Lung (tissue), 12 donors: ENCODE results near the gene MEST. TPM values are rescaled to one million over a fixed set of nuclear protein-coding genes. Genes with fewer than 3 reads are reported as not detected.
A peak's percentile ranks its signal among the peaks of the same experiment; 100 is the strongest.

Experiments
- ATAC-seq: fragments of 200-7000 bp; cut with Tn5 transposase; one replicate; pipeline ENCODE4 v1.9.1; 2020; ENCODE audit warnings: moderate number of reproducible peaks; ENCODE audit not compliant: insufficient read depth, low FRiP score
- DNase-seq, 3 donors: peaks; one replicate each; pipeline ENCODE4 v3.0.0-alpha.2; 2013 to 2017
- H3K27ac ChIP-seq, 2 donors: one replicate each; pipeline ENCODE4 v1.5.1; 2013; ENCODE audit warnings: mild to moderate bottlenecking in 2 of 2, moderate library complexity in 2 of 2, control low read depth in 1 of 2, inconsistent platforms in 1 of 2, low read depth in 1 of 2, low read length in 1 of 2
- H3K27me3 ChIP-seq, 3 donors: one replicate each; pipeline ENCODE4 v1.5.1; 2013; ENCODE audit warnings: low read length in 2 of 3; ENCODE audit not compliant: control insufficient read depth in 3 of 3, insufficient read depth in 3 of 3
- H3K36me3 ChIP-seq, 4 donors: one replicate each; pipeline ENCODE4 v1.5.1; 2013; ENCODE audit warnings: low read length in 4 of 4, mild to moderate bottlenecking in 1 of 4, moderate library complexity in 1 of 4; ENCODE audit not compliant: control insufficient read depth in 4 of 4, insufficient read depth in 4 of 4
- H3K4me1 ChIP-seq, 5 donors: one replicate each; pipeline ENCODE4 v1.5.1; 2013; ENCODE audit warnings: low read length in 5 of 5, mild to moderate bottlenecking in 2 of 5, moderate library complexity in 1 of 5; ENCODE audit not compliant: control insufficient read depth in 5 of 5, insufficient read depth in 5 of 5
- H3K4me3 ChIP-seq: one replicate; pipeline ENCODE4 v1.5.1; 2013; ENCODE audit warnings: mild to moderate bottlenecking, control low read depth, moderate library complexity
- H3K9ac ChIP-seq, 2 donors: one replicate each; pipeline ENCODE4 v1.5.1; 2013; ENCODE audit warnings: low read length in 2 of 2, control low read depth in 1 of 2; ENCODE audit not compliant: insufficient read depth in 1 of 2
- H3K9me3 ChIP-seq, 4 donors: one replicate each; pipeline ENCODE4 v1.5.1; 2013; ENCODE audit warnings: low read length in 3 of 4, mild to moderate bottlenecking in 1 of 4, moderate library complexity in 1 of 4; ENCODE audit not compliant: control insufficient read depth in 4 of 4, insufficient read depth in 3 of 4
- WGBS, 2 donors: extraction: QIAGEN DNeasy Blood & Tissue Kit; methylation state at CpG; one replicate each; pipeline ENCODE4 v1.1.7; 2013; 5-methylcytosine and 5-hydroxymethylcytosine counted together
- polyA plus RNA-seq, 2 donors: library from polyadenylated mRNA; stranded (reverse); fragments of 200-250 nt; gene quantifications; one replicate each; pipeline ENCODE4 v1.2.1, GENCODE V29; 2013
- total RNA-seq, 2 donors: library from RNA; depleted of rRNA in 1 of 2; stranded (reverse); fragments of >200 nt in 1 of 2; gene quantifications; one replicate each; pipeline ENCODE4 v1.2.1, GENCODE V29; 2014 to 2021
- TF ChIP-seq, protein P1 (sequence below): IDR thresholded peaks from 2 replicates; pipeline ENCODE4 v1.5.1; 2012; ENCODE audit warnings: mild to moderate bottlenecking; ENCODE audit errors: control extremely low read depth, extremely low read depth
- donor health status: control.
- donor health status: control.
- donor health status: Bipolar disorder and iron deficiency.
- donor health status: healthy.
- donor health status: DM: yes; HTN: yes; CAD: no.

MEST gene
- total and polyA plus RNA-seq, 4 donors: 22.3 to 195 (median 69.5) TPM

DNA sequence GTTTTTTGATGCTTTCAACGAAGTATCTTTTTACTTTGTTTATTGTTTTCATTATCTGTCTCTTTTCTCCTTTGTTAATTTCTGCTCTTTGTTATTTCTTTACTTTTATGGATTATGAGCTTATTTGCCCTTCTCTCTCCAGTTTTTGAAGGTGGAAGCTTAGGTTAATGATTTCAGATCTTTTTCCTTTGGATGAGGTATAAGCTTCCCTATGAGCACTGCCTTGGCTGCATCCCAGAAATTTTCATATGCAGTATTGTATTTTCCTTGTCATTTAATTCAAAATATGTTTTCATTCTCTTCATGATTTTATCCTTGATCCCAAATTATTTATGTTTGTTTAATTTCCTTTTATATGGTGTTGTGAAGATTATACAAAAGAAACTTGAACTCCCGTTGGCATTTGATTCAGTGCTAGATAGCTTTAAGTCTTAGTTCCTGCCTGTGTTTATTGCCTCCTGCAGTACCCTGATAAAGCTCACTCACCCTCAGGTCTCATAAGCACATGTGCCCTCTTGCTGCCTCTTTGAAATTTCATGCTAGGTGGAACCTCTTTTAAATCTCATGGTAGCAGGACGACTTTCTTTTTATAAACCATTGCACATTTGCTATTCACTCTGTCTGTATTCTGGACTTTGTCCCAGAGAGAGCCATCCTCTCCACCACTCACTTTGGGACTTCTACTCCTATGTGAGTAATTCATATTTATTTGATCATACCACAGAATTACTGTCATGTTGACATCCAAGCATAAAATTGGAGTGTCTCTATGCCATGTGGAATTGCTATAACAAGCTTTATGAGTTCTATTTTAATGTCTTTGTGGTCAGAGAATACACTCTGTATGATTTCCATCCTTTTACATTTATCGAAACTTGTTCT lies 28.1 kb upstream of the MEST start:
- DNase-seq (peak in 1 of 3 donors; percentile 47), ATAC-seq (no peak)
- TF ChIP-seq, protein P1, sequence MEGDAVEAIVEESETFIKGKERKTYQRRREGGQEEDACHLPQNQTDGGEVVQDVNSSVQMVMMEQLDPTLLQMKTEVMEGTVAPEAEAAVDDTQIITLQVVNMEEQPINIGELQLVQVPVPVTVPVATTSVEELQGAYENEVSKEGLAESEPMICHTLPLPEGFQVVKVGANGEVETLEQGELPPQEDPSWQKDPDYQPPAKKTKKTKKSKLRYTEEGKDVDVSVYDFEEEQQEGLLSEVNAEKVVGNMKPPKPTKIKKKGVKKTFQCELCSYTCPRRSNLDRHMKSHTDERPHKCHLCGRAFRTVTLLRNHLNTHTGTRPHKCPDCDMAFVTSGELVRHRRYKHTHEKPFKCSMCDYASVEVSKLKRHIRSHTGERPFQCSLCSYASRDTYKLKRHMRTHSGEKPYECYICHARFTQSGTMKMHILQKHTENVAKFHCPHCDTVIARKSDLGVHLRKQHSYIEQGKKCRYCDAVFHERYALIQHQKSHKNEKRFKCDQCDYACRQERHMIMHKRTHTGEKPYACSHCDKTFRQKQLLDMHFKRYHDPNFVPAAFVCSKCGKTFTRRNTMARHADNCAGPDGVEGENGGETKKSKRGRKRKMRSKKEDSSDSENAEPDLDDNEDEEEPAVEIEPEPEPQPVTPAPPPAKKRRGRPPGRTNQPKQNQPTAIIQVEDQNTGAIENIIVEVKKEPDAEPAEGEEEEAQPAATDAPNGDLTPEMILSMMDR: no peak
- no peaks in the 10 kb centered on the region for H3K36me3 ChIP-seq
- no peak overlapping the region for H3K4me3 ChIP-seq
- no peaks in the 10 kb centered on the region for H3K27me3 ChIP-seq
- peaks cover 0 to 5% (median 1%) of the 10 kb centered on the region in 4 donors for H3K9me3 ChIP-seq
- no peak overlapping the region for H3K9ac ChIP-seq
- WGBS, 2 donors: 55 to 58% methylated on average over 4 of the region's 4 CpGs
- H3K27ac ChIP-seq: no peak overlapping the region
- H3K4me1 ChIP-seq: no peaks in the 10 kb centered on the region

DNA sequence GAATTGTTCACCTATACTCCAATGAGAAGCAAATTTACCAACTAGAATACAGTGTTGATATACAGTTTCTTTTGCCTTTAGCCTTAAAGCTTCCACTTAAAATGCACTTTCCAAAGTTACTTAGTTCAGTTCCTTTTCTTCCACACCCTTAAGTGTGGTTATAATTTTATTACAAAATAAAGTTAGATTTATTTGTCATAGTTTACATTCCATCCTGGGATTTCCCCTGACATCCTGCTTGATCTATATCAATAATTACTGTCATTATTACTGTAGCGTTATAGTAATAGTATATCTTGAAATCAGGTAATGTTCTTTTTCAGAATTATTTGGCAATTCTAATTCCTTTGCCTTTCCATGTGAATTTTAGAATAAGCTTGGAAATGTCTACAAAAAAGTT lies 23.3 kb upstream of the MEST start:
- Histone ChIP-seq H3K36me3 (no peaks in the 10 kb centered on the region), H3K4me3 (no peak overlapping the region), H3K27ac (no peak overlapping the region), H3K4me1 (no peaks in the 10 kb centered on the region), H3K27me3 (no peaks in the 10 kb centered on the region), H3K9me3 (no peaks in the 10 kb centered on the region), H3K9ac (no peak overlapping the region)
- DNase-seq (no peak), ATAC-seq (no peak)
- TF ChIP-seq, protein P1: no peak
- 80 to 93% methylated on average over 1 of the region's 1 CpG for WGBS, 2 donors

DNA sequence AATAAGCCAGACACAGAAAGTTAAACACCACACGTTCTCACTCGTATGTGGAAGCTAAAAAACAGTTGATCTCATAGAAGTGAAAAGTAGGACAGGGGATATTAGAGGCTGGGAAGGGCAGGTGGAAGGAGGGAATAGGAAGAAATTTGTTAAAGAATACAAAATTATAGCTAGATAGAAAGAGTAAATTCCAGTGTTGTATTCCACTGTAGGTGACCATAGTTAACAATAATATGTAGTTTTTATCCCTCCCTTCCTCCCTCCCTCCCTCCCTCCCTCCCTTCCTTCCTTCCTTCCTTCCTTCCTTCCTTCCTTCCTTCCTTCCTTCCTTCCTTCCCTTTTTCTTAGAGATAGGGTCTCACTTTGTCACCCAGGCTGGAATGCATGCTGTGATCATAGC lies 19.9 kb upstream of the MEST start:
- DNase-seq (no peak), ATAC-seq (no peak)
- 90 to 95% methylated on average over 2 of the region's 2 CpGs for WGBS, 2 donors
- H3K4me3 ChIP-seq: no peak overlapping the region
- no peaks in the 10 kb centered on the region for H3K9me3 ChIP-seq
- TF ChIP-seq, protein P1: no peak
- H3K27me3 ChIP-seq: no peaks in the 10 kb centered on the region
- no peaks in the 10 kb centered on the region for H3K4me1 ChIP-seq
- H3K27ac ChIP-seq: no peak overlapping the region
- H3K9ac ChIP-seq: no peak overlapping the region
- no peaks in the 10 kb centered on the region for H3K36me3 ChIP-seq

DNA sequence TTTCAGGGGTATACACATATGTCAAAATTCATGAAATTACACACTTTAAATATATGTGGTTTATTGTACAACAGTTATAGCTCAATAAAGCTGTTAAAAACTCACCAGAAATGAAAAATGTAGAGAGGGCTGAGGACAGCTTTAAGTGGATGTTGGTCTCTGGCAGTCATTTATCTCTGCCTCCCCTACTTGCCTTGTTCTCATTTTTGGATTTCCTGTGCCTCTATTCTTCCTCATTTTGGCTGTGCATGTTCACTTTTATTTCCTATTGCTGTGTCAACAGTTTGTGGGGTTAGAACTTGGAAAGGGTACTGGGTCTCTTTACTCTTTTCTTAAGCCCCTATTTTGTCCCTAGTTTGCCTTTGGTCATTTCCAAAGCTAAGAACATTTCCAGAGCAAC lies 18.6 kb upstream of the MEST start:
- Histone ChIP-seq H3K27me3 (no peaks in the 10 kb centered on the region), H3K9me3 (peaks cover 0 to 5% (median 3%) of the 10 kb centered on the region in 4 donors), H3K9ac (no peak overlapping the region), H3K4me3 (no peak overlapping the region), H3K4me1 (no peaks in the 10 kb centered on the region), H3K27ac (no peak overlapping the region), H3K36me3 (no peaks in the 10 kb centered on the region)
- TF ChIP-seq, protein P1: no peak
- DNase-seq (no peak), ATAC-seq (no peak)
